Fibroblast of lung (primary cell): Measurements from ENCODE around the gene OSBPL1A. TPM values are rescaled to one million over a fixed set of nuclear protein-coding genes. Genes with fewer than 3 reads are reported as not detected.

Source experiments
- DNase-seq, 2 donors: peaks; one replicate each; pipeline versions ENCODE4 v3.0.0 to v3.0.0-alpha.2; 2010; ENCODE audit warnings: low read depth in 2 of 2
- H2AFZ ChIP-seq: 2 replicates; pipeline ENCODE4 v1.5.1; 2012; ENCODE audit warnings: low read length, control low read depth, inconsistent platforms
- H3K27ac ChIP-seq: 2 replicates; pipeline ENCODE4 v1.5.1; 2011; ENCODE audit warnings: low read length, control low read depth; ENCODE audit not compliant: insufficient read depth
- H3K27me3 ChIP-seq: 2 replicates; pipeline ENCODE4 v1.5.1; 2011; ENCODE audit warnings: mild to moderate bottlenecking, low read length; ENCODE audit not compliant: control insufficient read depth, insufficient read depth
- H3K36me3 ChIP-seq: 2 replicates; pipeline ENCODE4 v1.5.1; 2011; ENCODE audit warnings: low read length; ENCODE audit not compliant: control insufficient read depth, insufficient read depth
- H3K4me1 ChIP-seq: 2 replicates; pipeline ENCODE4 v1.5.1; 2011; ENCODE audit warnings: low read length; ENCODE audit not compliant: control insufficient read depth, insufficient read depth; ENCODE audit errors: extremely low read depth
- H3K4me2 ChIP-seq: 2 replicates; pipeline ENCODE4 v1.5.1; 2011; ENCODE audit warnings: low read length, control low read depth; ENCODE audit not compliant: insufficient read depth; ENCODE audit errors: extremely low read depth
- H3K4me3 ChIP-seq, 4 experiments: fragments of 200-600 bp in 1 of 4; sonication (generic) in 1 of 4; replicated peaks in 1 of 4; 2 replicates each; pipeline ENCODE4 v1.5.1; 2011 to 2016; ENCODE audit warnings: low read length in 4 of 4, low read depth in 3 of 4, mild to moderate bottlenecking in 3 of 4, control low read depth in 2 of 4, inconsistent platforms in 1 of 4, mixed read lengths in 1 of 4; ENCODE audit not compliant: insufficient read depth in 1 of 4; ENCODE audit errors: control extremely low read depth in 1 of 4
- H3K79me2 ChIP-seq: 2 replicates; pipeline ENCODE4 v1.5.1; 2012; ENCODE audit warnings: mild to moderate bottlenecking, low read length, inconsistent platforms; ENCODE audit not compliant: control insufficient read depth, insufficient read depth
- H3K9ac ChIP-seq: 2 replicates; pipeline ENCODE4 v1.5.1; 2011; ENCODE audit warnings: mild to moderate bottlenecking, low read length, control low read depth; ENCODE audit not compliant: insufficient read depth
- H3K9me3 ChIP-seq: 2 replicates; pipeline ENCODE4 v1.5.1; 2012; ENCODE audit warnings: low read depth, low read length; ENCODE audit not compliant: control insufficient read depth, insufficient read depth
- H4K20me1 ChIP-seq: 2 replicates; pipeline ENCODE4 v1.5.1; 2011; ENCODE audit warnings: low read length; ENCODE audit not compliant: control insufficient read depth, insufficient read depth; ENCODE audit errors: extremely low read depth
- CTCF ChIP-seq, 2 donors: IDR thresholded peaks in 1 of 2; conservative IDR thresholded peaks in 1 of 2; 1 replicate in 1 of 2; 2 replicates in 1 of 2; pipeline ENCODE4 v1.5.1; 2011 to 2012; ENCODE audit warnings: low read length in 2 of 2, control low read depth in 1 of 2, inconsistent platforms in 1 of 2, low read depth in 1 of 2, mild to moderate bottlenecking in 1 of 2
- EZH2 ChIP-seq: IDR thresholded peaks from 2 replicates; pipeline ENCODE4 v1.5.1; 2012; ENCODE audit warnings: low read length, control low read depth, mild to moderate bottlenecking; ENCODE audit errors: missing control alignments
- polyA plus RNA-seq, 2 donors: library from polyadenylated mRNA; depleted of rRNA in 1 of 2; stranded (reverse) in 1 of 2; unstranded in 1 of 2; fragments of >200 nt; gene quantifications; 2 replicates each; pipeline ENCODE4 v1.2.1, GENCODE V29; 2011 to 2012; ENCODE audit warnings: missing spikeins in 1 of 2
- total RNA-seq: library from RNA; depleted of rRNA; stranded (reverse); fragments of >200 nt; gene quantifications from 2 replicates; pipeline ENCODE4 v1.2.1, GENCODE V29; 2014

OSBPL1A gene
- total and polyA plus RNA-seq, 2 donors (not counting 1 experiment from before 2014, with no cell fraction given), result 67.5 to 73.3 TPM

GRCh38 chr18:24276994-24277393 is 120.6 kb downstream of the OSBPL1A start:
- H4K20me1 ChIP-seq, result no peaks in the 10 kb centered on the region
- no peak overlapping the region for H2AFZ ChIP-seq
- no peak overlapping the region for H3K4me2 ChIP-seq
- no peak overlapping the region for H3K4me3 ChIP-seq
- no peak for DNase-seq
- no peaks in the 10 kb centered on the region for H3K9me3 ChIP-seq
- H3K9ac ChIP-seq, result no peak overlapping the region
- no peaks in the 10 kb centered on the region for H3K27me3 ChIP-seq
- H3K4me1 ChIP-seq, result peaks cover 3% of the 10 kb centered on the region
- TF ChIP-seq CTCF (conservative IDR thresholded peaks at IDR 0.05 in 1 of 2, IDR thresholded peaks at IDR 0.05 in 1 of 2; ENCODE audit: low read depth in 1 of 2, low read length in 2 of 2) (no peak), EZH2 (no peak)
- H3K79me2 ChIP-seq, result no peaks in the 10 kb centered on the region
- H3K27ac ChIP-seq, result no peak overlapping the region
- H3K36me3 ChIP-seq, result no peaks in the 10 kb centered on the region

- Histone ChIP-seq H3K79me2 (no peaks in the 10 kb centered on the region), H3K27ac (no peak overlapping the region), H2AFZ (no peak overlapping the region), H3K4me3 (no peak overlapping the region), H3K9me3 (no peaks in the 10 kb centered on the region), H3K4me1 (peaks cover 3% of the 10 kb centered on the region), H3K4me2 (no peak overlapping the region), H3K36me3 (no peaks in the 10 kb centered on the region), H3K27me3 (no peaks in the 10 kb centered on the region), H4K20me1 (no peaks in the 10 kb centered on the region), H3K9ac (no peak overlapping the region)
- no peak for TF ChIP-seq EZH2
- TF ChIP-seq CTCF (conservative IDR thresholded peaks at IDR 0.05 in 1 of 2, IDR thresholded peaks at IDR 0.05 in 1 of 2; ENCODE audit: low read depth in 1 of 2, low read length in 2 of 2), result no peak
- no peak for DNase-seq
Observed at GRCh38 chr18:24274837-24275236, 122.8 kb downstream of the OSBPL1A start.

GRCh38 chr18:24273596-24273995 is 124.0 kb downstream of the OSBPL1A start:
- no peak overlapping the region for H3K4me3 ChIP-seq
- no peaks in the 10 kb centered on the region for H3K27me3 ChIP-seq
- no peak overlapping the region for H3K4me2 ChIP-seq
- H3K9me3 ChIP-seq, result no peaks in the 10 kb centered on the region
- peaks cover 3% of the 10 kb centered on the region for H3K4me1 ChIP-seq
- TF ChIP-seq EZH2 (no peak), CTCF (conservative IDR thresholded peaks at IDR 0.05 in 1 of 2, IDR thresholded peaks at IDR 0.05 in 1 of 2; ENCODE audit: low read depth in 1 of 2, low read length in 2 of 2) (no peak)
- H2AFZ ChIP-seq, result no peak overlapping the region
- H3K79me2 ChIP-seq, result peaks cover 6% of the 10 kb centered on the region
- no peaks in the 10 kb centered on the region for H4K20me1 ChIP-seq
- no peak overlapping the region for H3K9ac ChIP-seq
- no peak for DNase-seq
- no peak overlapping the region for H3K27ac ChIP-seq
- no peaks in the 10 kb centered on the region for H3K36me3 ChIP-seq
